ENCODE results near the gene AOAH.

AOAH gene

DNA sequence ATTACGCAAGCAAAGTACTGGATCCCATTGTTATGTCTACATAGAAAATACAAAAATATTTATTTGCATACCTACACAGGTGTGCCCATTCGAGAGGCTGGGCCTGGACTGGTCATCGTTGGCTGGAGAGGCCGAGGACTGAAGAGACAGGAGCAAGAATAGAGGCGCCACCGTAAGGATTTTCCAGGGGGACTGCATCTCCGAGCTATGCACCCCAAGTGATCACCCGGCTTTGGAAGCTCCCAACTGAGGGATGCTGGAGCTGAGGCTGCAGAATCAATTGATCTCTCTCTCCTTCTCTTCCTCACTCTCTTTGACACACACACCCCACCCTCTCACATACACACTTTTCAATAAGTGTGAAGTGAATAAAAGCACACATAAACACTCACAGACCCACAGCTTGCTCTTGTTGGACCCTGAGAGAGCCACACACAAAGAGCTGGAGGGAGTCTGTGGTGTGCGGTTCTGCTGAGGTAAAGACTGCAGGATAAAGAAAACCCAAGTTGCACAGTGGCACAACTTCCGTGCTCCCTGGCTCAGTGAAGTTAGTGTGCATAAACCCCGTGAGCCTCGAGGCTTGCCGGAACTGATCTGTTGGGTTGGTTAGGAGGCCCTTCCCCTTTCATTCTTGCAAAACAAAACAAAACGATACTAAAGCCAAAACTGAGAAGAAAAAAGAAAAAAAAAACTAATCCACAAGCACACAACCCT, at the start of gene AOAH:
TSS of gene AOAH (minus strand) at position 544 of the 714 bp plus-strand sequence. CDS start at position 198, 346 bp downstream.
- DNase-seq (ENCODE audit: low read depth) = peak; percentile 55

- DNase-seq (ENCODE audit: low read depth) = no peak
Measured at GRCh38 chr7:36766451-36766850, 42.2 kb upstream of the AOAH start.

GRCh38 chr7:36765605-36766004, 41.3 kb upstream of the AOAH start:
- no peak for DNase-seq (ENCODE audit: low read depth)

DNA sequence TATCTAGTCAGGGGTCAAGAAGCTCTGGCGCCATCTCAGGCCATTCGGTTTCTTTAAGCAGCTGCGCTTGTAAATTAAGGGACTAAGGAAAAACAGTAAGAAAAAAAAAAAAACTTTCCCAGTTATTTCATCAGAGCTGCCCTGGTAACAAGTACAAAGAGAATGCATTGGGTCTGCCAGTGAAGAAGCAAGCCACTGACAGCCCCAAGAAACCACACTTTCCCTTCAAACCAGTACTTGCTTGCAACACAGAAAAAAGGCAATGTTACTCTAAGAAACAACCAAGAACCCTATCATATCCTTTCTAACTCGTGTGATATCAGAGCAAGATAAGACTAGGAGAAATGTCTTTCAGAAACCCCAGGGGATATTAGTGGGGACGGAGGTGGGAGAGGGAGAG, 40.6 kb upstream of the AOAH start:
- no peak for DNase-seq (ENCODE audit: low read depth)

DNA sequence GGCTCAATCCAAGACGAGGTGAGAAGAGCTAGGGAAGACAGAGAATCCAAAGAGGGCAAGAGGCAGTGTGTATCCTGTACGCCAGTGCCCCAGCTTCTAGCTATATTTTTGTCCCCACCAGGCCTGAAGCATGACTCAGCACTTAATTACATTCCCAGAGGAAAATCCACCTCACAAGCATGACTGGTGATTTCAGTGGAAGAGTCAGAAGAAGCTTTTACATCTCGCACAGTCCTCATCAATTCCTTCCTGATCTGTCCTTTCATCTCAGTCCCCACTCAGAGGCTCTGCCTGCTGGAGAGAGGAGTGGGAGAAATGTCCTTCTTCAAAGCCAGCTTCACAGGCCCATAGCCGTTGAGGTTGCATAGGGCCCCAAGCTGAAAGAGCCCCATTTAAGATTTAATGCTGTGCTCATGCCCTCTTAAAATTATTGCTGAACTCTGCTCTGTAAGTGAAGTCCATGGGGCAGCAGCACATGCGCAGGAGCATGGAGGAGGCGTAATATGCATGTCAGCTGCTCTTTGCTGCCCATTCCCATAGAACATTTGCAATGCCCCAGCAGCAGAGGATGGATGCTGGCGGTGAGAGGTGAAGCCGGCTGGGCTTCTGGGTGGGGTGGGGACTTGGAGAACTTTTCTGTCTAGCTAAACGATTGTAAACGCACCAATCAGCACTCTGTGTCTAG, 39.0 kb upstream of the AOAH start:
- DNase-seq (ENCODE audit: low read depth) = no peak

DNA sequence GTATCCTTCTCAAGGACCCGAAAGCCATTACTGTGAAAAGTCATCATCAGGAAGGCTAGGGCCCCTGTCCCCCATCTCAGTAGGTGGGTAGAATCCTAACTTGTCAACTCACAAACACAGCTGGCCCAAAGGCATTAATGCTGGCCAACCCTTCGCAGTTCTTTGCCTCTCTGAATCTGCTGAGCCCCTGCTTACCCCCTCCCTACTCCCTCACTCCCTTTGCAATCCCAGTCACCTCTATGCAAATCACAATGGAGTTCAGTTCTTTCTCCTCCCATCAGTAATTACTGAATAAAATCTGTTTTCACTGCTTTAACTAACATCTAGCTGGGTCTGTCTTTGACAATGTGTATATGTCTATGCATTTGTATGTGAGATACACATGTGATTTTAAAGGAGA, 38.1 kb upstream of the AOAH start:
- no peak for DNase-seq (ENCODE audit: low read depth)

DNA sequence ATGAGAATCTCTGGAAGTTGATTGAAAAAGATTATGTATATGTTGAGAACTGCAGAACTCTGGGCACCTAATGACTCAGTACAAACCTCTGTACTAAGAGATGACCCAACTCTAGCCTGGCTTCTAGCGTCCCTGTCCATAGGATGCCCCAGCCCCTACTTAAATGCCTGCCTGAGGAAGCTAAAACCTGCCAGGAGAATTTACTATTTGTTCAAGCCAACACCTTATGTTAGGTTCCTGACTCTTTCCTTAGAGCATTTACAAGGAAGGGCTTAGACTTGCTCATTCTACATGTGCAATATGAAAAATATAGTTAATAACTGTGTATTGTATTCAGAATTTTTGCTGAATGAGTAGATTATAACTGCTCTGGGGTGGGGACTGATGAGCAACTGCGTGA, 37.5 kb upstream of the AOAH start:
- DNase-seq (ENCODE audit: low read depth) = no peak

GRCh38 chr7:36760856-36761762, 36.8 kb upstream of the AOAH start:
- DNase-seq (ENCODE audit: low read depth) = no peak

DNA sequence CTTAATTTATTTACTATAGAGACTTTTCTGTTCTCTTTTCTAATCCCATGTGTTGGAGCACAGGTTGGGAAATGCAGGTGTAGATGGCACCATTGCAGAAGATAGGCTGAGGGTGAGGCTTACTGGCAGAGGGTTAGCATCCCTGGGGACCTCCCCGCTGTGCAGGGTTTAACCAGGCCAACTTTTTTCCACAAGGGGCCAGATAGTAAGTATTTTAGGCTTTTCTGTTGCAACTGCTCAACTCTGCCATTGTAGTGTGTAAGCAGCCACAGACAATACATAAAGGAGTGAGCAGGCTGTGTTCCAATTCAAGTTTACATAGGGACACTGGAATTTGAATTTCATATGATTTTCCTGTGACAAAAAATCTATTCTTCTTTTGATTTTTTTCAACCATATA, 34.6 kb upstream of the AOAH start:
- no peak for DNase-seq (ENCODE audit: low read depth)

GRCh38 chr7:36755484-36755883, 31.2 kb upstream of the AOAH start:
- DNase-seq (ENCODE audit: low read depth) = no peak

GRCh38 chr7:36752026-36752711, 27.9 kb upstream of the AOAH start:
- no peak for DNase-seq (ENCODE audit: low read depth)

GRCh38 chr7:36750451-36750850, 26.2 kb upstream of the AOAH start:
- no peak for DNase-seq (ENCODE audit: low read depth)

GRCh38 chr7:36749282-36749960, 25.1 kb upstream of the AOAH start:
- no peak for DNase-seq (ENCODE audit: low read depth)

DNA sequence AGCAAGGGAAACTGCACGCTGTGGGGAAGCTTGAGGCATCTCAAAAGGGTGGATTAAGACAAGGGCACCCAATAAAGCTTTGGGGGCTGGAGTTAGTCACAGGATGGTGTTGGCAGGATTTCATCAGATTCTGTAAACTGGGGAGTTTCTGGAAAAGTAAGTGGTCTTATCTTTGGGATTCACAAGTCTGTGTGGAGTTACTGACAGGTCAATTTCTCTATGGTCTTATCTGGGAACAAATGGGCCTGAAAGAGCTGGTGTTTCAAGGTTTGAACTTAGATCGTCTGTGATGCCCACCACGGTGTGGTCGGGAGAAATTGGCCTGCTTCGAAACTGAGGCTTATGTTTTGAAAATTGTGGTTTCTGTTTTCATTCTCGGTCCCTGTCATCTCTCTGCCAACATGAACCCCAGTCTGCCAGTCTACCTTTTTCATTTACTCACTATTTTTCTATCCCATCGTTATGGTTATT, 23.8 kb upstream of the AOAH start:
- DNase-seq (ENCODE audit: low read depth) = no peak

GRCh38 chr7:36747280-36748016, 23.2 kb upstream of the AOAH start:
- DNase-seq (ENCODE audit: low read depth) = no peak

DNA sequence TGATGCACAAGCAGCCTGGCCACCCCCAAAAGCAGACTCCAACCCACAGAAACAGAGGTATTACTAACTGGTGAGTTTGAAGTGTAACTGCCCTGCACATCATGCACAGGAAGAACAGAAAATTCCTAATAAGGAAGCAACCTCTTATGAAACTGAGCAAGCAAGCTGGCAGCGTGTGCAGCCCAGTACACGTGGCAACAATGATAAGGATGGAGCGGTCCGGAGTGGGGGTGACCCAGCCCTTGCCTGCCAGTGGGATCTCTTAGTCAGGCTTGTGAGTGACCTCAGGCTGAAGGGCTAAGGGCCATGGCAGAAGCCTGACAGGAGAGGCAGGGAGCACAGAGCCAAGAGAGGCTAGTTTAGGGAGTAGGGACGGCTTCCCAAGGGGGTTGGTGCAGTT, 22.1 kb upstream of the AOAH start:
- DNase-seq (ENCODE audit: low read depth) = no peak

DNA sequence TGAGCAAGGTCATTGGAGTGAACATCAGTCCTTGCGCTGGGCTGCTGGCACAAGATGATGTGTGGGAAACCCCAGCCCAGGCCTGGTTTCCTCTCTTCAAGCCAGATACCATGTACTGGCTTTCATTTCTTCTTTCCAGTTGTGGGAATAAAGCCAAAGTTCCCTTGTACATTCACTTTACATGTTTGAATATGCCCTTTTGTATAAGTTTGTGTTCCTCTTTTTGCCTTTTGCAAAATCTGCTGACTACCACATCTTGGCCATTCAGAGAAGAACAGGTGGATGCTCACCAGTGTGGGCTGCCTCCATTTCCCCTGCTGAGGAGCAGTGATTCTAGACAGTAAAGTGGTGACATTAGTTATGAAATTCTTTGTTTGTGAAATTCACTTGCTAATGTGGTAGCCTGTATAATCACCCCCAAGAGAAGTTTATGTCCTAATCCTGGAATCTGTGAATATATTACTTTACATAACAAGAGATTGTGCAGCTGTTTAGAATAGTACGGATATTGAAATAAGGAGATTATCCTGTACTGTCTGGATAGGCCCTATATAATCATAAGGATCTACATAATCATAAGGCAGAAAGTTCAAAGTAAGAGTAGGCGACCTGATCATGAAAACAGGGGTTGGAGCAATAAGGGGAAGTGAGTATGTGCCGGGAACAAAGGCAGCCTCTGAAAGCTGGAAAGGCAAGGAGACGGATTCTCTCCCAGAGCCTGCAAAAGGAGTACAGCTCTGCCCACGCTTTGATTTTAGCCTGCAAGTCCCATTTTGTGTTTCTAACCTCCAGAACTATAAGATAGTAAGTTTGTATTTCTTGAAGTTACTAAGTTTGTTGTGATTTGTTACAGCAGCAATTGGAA, 18.8 kb upstream of the AOAH start:
- no peak for DNase-seq (ENCODE audit: low read depth)

DNA sequence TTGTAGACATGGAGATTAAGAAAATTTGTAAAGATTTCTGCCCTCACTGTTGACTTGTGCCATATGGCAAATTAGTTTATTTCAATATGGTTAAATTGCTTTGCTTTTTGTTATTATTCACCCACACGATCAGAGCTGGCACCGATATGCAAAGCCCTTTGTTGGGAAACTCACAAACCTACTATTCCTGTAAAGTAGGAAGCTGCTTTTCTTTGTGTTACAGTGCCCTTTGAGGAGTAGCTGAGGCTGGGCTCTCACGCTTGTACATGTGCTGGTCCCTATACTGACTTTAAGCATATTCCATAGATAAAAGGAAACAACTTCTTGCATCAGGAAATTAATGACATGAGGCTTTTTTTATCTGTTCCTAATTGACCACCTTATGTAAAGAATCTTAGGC, 17.6 kb upstream of the AOAH start:
- no peak for DNase-seq (ENCODE audit: low read depth)

GRCh38 chr7:36739351-36739750, 15.1 kb upstream of the AOAH start:
- DNase-seq (ENCODE audit: low read depth) = no peak

DNA sequence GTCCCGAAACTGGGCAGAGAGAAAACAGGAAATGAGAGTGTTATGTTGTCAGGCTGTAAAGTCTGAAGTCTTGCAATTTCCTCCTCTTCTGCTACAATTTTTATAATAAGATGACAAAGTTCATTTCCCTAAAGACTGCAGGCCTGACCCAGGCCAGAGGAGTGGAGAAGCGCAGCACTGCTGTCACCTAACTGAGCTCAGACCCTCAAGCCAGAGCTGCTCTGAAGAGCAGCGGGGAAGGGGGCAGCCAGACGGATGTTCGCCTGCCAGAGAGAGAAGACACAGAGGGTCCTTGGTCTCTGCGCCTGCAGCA, 12.6 kb upstream of the AOAH start:
- DNase-seq (ENCODE audit: low read depth) = no peak
